Measurements from ENCODE around the gene RBL1.

DNA sequence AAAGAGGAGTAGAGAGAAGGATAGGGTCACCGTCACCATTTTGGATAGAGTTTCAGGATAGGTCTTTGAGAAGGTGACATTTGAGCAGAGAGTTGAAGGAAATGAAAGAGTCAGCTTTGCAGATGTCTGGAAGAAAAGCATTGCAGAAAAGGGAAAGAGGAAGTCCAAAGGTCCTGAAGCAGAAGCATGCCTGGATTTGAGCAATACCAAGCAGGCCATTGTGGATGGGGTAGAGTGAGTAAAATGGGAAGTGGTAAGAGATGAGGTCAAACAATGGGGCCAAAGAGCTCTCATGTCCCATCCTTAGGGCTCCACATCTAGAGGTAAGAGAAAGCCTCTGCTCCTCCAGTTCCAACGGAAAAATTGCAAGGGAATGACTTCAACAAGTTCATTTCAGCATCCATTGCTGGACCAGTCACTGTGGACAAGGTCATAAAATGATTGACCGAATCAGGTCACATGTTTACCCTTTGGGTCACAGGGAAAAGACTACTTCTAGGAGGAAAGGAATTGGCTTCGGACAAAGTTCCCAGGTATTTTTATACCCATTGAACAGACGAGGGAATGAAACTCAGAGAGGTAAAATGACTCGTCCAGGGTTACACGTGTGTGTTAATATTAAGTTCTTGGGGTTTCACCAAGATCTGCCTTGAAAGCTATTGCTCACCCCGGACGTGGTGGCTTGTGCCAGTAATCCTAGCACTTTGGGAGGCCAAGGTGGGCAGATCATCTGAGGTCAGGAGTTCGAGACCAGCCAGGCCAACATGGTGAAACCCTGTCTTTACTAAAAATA is 137.7 kb downstream of the RBL1 start:
- no peak for TF ChIP-seq EZH2 (IDR thresholded peaks at IDR 0.05; ENCODE audit: insufficient read depth, poor library complexity, severe bottlenecking)
- TF ChIP-seq EZH2phosphoT487 (IDR thresholded peaks at IDR 0.05; ENCODE audit: insufficient read depth, low read depth): no peak
